GM10847 (cell line): ENCODE results near the gene SPESP1.

Experiments used
- POLR2A ChIP-seq: IDR thresholded peaks from 2 replicates; pipeline ENCODE4 v1.6.1; 2011; ENCODE audit not compliant: insufficient read length; ENCODE audit errors: extremely low read depth

Gene SPESP1

GRCh38 chr15:68934341-68934740 is 4.0 kb downstream of the SPESP1 start:
- TF ChIP-seq POLR2A: no peak

- no peak for TF ChIP-seq POLR2A
Measured at GRCh38 chr15:68935400-68935937, 5.1 kb downstream of the SPESP1 start.

DNA sequence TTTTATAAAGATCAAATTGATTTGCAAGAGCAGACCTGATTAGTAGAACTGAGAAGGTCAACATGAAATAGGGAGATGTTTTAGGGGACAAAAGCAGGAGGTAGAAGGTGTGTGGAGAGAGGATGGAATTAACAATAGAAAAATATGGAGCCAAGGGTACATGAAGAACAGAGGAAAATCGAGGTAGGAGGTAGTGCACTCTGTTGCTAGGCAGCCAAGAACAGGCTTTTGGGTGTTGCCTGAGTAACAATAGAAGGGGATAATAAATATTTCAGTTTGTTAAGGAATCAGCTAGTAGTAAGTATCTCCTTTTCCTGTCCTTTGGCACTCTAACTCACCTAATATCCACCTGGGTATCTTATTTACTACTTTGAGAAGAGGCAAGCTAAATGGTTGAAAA is 9.2 kb downstream of the SPESP1 start:
- no peak for TF ChIP-seq POLR2A

DNA sequence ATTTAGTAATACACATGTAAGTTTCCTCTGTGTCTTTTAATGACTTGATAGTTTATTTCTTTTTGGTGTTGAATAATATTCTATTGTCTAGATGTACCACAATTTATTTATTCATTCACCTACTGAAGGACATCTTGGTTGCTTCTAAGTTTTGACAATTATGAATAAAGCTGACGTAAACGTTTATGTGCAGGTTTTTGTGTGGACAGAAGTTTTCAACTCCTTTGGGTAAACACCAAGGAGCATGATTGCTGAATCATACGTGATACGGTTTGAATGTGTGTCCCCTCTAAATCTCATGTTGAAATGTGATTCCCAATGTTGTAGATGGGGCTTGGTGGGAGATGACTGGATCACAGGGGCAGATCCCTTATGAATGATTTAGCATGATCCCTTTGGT is 21.5 kb downstream of the SPESP1 start:
- TF ChIP-seq POLR2A: no peak

- TF ChIP-seq POLR2A: no peak
Measured at GRCh38 chr15:68957696-68958095, 27.4 kb downstream of the SPESP1 start.

GRCh38 chr15:68958597-68958996 is 28.3 kb downstream of the SPESP1 start:
- TF ChIP-seq POLR2A: no peak

DNA sequence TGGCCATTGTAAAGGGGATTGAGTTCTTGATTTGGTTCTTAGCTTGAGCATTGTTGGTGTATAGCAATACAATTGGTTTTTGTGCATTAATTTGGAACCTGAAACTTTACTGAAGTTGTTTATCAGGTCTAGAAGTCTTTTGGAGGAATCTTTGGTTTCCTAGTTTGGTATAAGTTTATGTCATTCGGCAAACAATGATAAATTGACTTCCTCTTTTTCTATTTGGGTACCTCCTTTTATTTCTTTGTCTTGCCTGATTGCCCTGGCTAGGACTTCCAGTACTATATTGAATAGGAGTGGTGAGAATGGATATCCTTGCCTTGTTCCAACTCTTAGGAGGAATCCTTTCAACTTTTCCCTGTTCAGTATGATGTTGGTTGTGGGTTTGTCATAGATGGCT is 32.1 kb downstream of the SPESP1 start:
- no peak for TF ChIP-seq POLR2A

- no peak for TF ChIP-seq POLR2A
Measured at GRCh38 chr15:68966996-68967395, 36.7 kb downstream of the SPESP1 start.

GRCh38 chr15:68967948-68968347 is 37.6 kb downstream of the SPESP1 start:
- no peak for TF ChIP-seq POLR2A

- no peak for TF ChIP-seq POLR2A
Measured at GRCh38 chr15:68969298-68969697, 39.0 kb downstream of the SPESP1 start.

GRCh38 chr15:68972201-68973065 is 42.1 kb downstream of the SPESP1 start:
- no peak for TF ChIP-seq POLR2A

DNA sequence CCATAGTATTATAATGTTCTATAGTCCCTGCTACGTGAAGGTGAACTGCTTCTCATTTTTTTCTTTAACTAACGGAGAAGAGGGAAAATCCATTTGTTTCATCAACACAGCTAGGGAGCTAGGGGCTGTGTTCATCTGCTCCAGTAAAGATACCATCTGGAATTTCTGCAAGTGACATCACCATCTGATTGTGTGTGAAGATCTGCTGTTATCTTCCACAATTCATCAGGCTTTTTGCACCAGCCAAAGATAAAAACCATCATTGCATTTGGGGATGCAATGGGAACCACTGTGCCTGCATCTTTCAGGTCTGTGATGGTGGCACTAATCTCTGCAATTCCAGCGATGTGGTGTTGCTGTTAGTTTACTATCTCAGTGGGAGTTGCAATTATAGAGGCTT is 48.7 kb downstream of the SPESP1 start:
- no peak for TF ChIP-seq POLR2A

GRCh38 chr15:68979816-68980215 is 49.5 kb downstream of the SPESP1 start:
- TF ChIP-seq POLR2A: no peak

DNA sequence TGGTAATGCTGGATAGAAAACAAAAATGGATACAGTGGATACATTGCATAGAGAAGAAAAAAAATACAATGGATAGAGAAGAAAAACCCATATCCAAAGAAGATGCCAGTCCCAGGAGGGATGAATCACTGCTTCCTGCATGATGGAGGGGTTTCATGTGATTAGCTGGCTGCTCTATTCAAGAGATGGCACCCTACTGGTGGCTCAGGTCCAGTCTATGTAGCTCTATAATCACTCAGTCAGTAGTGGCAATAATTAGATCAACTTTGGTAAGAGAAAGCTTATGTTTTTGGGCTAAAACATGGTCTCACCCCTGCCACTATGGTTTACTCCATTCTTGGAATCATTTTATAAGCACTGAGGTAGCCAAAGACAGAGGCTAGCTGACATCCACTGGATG is 50.5 kb downstream of the SPESP1 start:
- no peak for TF ChIP-seq POLR2A

DNA sequence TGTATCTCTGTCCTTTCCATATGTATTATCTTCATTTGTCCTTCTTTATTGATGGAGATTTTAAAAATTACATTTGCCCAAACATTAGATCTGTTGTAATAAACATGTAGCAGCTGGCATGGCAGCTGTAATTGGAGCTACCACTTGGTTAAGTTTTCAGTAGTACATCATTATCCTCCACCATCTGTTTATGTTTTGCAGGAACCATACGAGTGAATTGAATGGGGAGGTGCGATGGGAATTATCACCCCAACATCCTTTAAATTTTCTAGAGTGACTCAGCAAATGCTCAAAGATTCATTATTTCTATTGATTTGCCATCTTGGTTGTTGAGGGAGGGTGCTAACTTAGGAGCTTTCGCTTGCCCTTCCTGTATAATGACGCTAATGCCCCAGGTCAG is 51.6 kb downstream of the SPESP1 start:
- TF ChIP-seq POLR2A: no peak

GRCh38 chr15:68982976-68983563 is 52.7 kb downstream of the SPESP1 start:
- TF ChIP-seq POLR2A: no peak
